Esophagus squamous epithelium (tissue), 5 donors: ENCODE measurements around the gene CEP85L. TPM values are rescaled to one million over a fixed set of nuclear protein-coding genes. Genes with fewer than 3 reads are reported as not detected.

Experiments
- DNase-seq: peaks from one replicate; lab custom pipeline; 2025; lab: John Stamatoyannopoulos, UW
- H3K27ac ChIP-seq, 4 donors: fragments of 200-600 bp; sonication (generic); one replicate each; pipeline ENCODE4 v1.5.1; 2016 to 2019; ENCODE audit warnings: mild to moderate bottlenecking in 1 of 4
- H3K27me3 ChIP-seq, 4 donors: fragments of 200-600 bp; sonication (generic); 1 replicate in 3 of 4; 2 replicates in 1 of 4; pipeline versions ENCODE4 v1.5.1 to v1.6.0; 2017 to 2021; ENCODE audit warnings: antibody characterized with exemption in 1 of 4
- H3K36me3 ChIP-seq, 3 donors: fragments of 200-600 bp; sonication (generic); one replicate each; pipeline ENCODE4 v1.5.1; 2016 to 2019
- H3K4me1 ChIP-seq, 3 donors: fragments of 200-600 bp; sonication (generic); one replicate each; pipeline ENCODE4 v1.5.1; 2017 to 2019
- H3K4me3 ChIP-seq, 4 donors: fragments of 200-600 bp; sonication (generic); 1 replicate in 3 of 4; 2 replicates in 1 of 4; pipeline ENCODE4 v1.5.1; 2016 to 2019; ENCODE audit warnings: mild to moderate bottlenecking in 2 of 4, moderate library complexity in 1 of 4
- H3K9me3 ChIP-seq, 3 donors: fragments of 200-600 bp; sonication (generic); one replicate each; pipeline ENCODE4 v1.5.1; 2016 to 2019
- CTCF ChIP-seq, 6 experiments: fragments of 450-650 bp in 4 of 6; fragments of 200-600 bp in 2 of 6; sonication (generic) in 2 of 6; IDR thresholded peaks; one replicate each; pipeline ENCODE4 v1.5.1; 2016 to 2019; ENCODE audit warnings: antibody characterized with exemption in 6 of 6, mild to moderate bottlenecking in 4 of 6, moderate library complexity in 4 of 6
- POLR2A ChIP-seq, 4 donors: fragments of 450-650 bp; IDR thresholded peaks; one replicate each; pipeline ENCODE4 v1.6.1; 2017; ENCODE audit warnings: antibody characterized with exemption in 4 of 4, mild to moderate bottlenecking in 4 of 4, moderate library complexity in 3 of 4
- WGBS, 2 donors: methylation state at CpG; one replicate each; pipeline ENCODE4 v1.1.5; 2018; 5-methylcytosine and 5-hydroxymethylcytosine counted together
- intact Hi-C: fragments of 100-400 bp; cut with DNase I; formaldehyde crosslinking; loops from one replicate; pipeline ENCODE4 v1.15.0; 2022
- total RNA-seq, 4 donors: library from RNA; depleted of rRNA; stranded (reverse); fragments of >200 nt; gene quantifications; one replicate each; pipeline ENCODE4 v1.1.0, GENCODE V29; 2016
- donor health status: DM: yes; HTN: yes; CAD: no.

The CEP85L gene
- total RNA-seq, 4 donors from 2014 or later: 1.3 to 9.2 (median 5.3) TPM

DNA sequence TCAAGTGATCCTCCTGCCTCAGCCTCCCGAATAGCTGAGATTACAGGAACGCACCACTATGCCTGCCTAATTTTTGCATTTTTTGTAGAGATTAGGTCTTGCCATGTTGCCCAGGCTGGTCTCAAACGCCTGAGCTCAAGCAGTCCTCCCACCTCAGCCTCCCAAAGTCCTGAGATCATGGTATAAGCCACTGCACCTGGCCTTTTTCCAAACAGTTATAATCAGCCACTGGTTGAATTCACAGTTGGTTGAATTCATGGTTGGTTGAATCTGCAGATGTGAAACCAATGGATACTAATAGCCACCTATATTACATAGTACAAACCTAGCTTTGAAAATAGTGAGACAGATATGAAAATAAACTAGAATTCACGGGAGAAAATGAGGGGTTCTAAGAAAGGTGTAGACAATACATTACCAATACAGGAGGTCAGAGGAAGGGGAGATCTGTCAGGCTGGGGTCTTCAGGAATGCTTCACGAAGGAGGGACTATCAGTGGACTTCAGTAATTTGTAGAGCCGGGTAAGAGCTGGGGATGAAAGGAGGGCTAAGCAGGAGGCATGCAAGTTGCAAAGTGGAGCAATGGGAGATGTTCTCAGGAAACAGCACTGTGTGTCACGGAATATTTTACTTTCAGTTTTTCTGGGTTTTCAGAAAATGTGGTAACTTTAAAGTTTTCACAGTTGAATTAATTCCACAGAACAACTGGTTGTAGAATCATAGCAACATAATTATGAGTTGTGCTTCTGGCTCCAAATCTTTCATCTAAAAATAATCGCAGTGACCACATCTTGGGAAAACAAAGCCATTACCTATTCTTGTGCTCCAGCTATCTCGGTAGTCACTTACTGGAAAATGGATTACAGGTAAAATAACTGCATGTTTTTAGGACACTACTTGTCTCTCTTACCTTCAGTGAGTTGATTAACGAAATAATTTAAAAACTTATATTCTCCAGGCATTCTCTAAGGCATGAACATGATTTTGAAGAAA is 12.9 kb upstream of the CEP85L start:
- peaks cover 0 to 23% (median 16%) of the 10 kb centered on the region in 3 donors for H3K4me1 ChIP-seq
- H3K27ac ChIP-seq: peak overlapping the region in 2 of 4 donors; percentile 40
- DNase-seq: no peak
- H3K36me3 ChIP-seq: no peaks in the 10 kb centered on the region
- TF ChIP-seq POLR2A (IDR thresholded peaks at IDR 0.05) (no peak), CTCF (IDR thresholded peaks at IDR 0.05) (no peak)
- intact Hi-C loops: no loop called here
- peak overlapping the region in 3 of 4 donors; percentile 10 to 54 (median 11) for H3K4me3 ChIP-seq
- WGBS, 2 donors: 66 to 72% methylated on average over 9 to 10 of the region's 10 CpGs
- H3K9me3 ChIP-seq: no peaks in the 10 kb centered on the region
- no peaks in the 10 kb centered on the region for H3K27me3 ChIP-seq

GRCh38 chr6:118661831-118662230 is 10.4 kb upstream of the CEP85L start:
- Histone ChIP-seq H3K9me3 (no peaks in the 10 kb centered on the region), H3K27me3 (no peaks in the 10 kb centered on the region), H3K36me3 (no peaks in the 10 kb centered on the region), H3K4me3 (no peak overlapping the region), H3K4me1 (peaks cover 0 to 12% (median 11%) of the 10 kb centered on the region in 3 donors), H3K27ac (no peak overlapping the region)
- WGBS, 2 donors: 80 to 92% methylated on average over 3 of the region's 3 CpGs
- no peak for TF ChIP-seq POLR2A (IDR thresholded peaks at IDR 0.05)
- TF ChIP-seq CTCF (IDR thresholded peaks at IDR 0.05): no peak
- DNase-seq: no peak
- intact Hi-C loops: no loop called here

DNA sequence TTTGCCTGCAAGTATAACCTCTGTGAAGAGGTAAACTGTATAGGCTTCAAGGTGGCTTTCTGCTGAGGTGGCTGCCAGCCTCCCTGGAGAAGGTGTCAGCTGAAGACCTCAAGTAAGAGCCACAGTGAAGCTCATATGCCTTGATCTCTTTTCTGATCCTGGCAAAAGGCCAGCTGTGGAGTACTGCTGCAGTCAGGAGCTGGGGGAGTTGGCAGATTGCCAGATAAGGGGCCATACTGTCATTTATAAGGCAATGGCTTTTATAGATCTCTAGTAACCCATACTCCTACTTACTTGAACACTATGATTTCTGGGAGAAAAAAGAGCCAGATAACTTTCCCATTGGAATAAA is 8.8 kb upstream of the CEP85L start:
- Histone ChIP-seq H3K9me3 (no peaks in the 10 kb centered on the region), H3K36me3 (no peaks in the 10 kb centered on the region), H3K27ac (peak overlapping the region in 3 of 4 donors; percentile 3 to 52 (median 38)), H3K4me3 (no peak overlapping the region), H3K4me1 (peaks cover 0 to 12% (median 11%) of the 10 kb centered on the region in 3 donors), H3K27me3 (no peaks in the 10 kb centered on the region)
- no peak for TF ChIP-seq CTCF (IDR thresholded peaks at IDR 0.05)
- no peak for TF ChIP-seq POLR2A (IDR thresholded peaks at IDR 0.05)
- intact Hi-C loops: no loop called here
- DNase-seq: no peak

- Histone ChIP-seq H3K27ac (peak overlapping the region in 3 of 4 donors; percentile 3 to 77 (median 38)), H3K27me3 (no peaks in the 10 kb centered on the region), H3K4me1 (peaks cover 0 to 12% (median 11%) of the 10 kb centered on the region in 3 donors), H3K36me3 (no peaks in the 10 kb centered on the region), H3K4me3 (no peak overlapping the region), H3K9me3 (no peaks in the 10 kb centered on the region)
- 46 to 48% methylated on average over 9 of the region's 9 CpGs for WGBS, 2 donors
- no peak for TF ChIP-seq CTCF (IDR thresholded peaks at IDR 0.05)
- TF ChIP-seq POLR2A (IDR thresholded peaks at IDR 0.05): no peak
- DNase-seq: no peak
- intact Hi-C loops: no loop called here
These were observed 8.3 kb upstream of the CEP85L start for GRCh38 chr6:118659513-118660217.
